ENCODE measurements around the gene BOK.
"Not testable (repeated sequence)": the region's sequence is repeated elsewhere in the genome, so short reads cannot be mapped to it uniquely, and the experiment has no call there.

DNA sequence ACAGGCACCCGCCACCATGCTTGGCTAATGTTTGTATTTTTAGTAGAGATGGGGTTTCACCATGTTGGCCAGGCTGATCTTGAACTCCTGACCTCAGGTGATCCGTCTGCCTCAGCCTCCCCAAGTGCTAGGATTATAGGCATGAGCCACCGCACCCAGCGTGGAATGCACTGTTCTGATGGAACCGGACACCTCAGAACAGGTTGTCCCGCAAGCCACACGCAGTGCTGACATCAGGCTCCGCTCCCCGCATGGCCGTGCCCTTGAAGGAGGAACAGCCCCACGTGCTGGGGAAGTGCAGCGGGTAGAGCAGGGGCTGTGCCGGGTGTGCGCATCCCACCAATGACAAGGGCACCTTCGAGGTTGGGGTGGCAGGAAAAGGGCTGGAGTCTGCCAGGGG lies 8.7 kb downstream of the BOK start:
- not testable (repeated sequence) for TF ChIP-seq EZH2 (IDR thresholded peaks at IDR 0.05); POLR2AphosphoS5 (IDR thresholded peaks at IDR 0.05; ENCODE audit: borderline replicate concordance, low read depth, low read length)
